ENCODE results near the gene DHH. TPM values are rescaled to one million over a fixed set of nuclear protein-coding genes. Genes with fewer than 3 reads are reported as not detected.

Gene DHH
- total and polyA plus RNA-seq, 10 of the 15 experiments (the other 5 are each of a cell fraction or from before 2014, with no cell fraction given), result 0.01 TPM; not detected in 9

- TF ChIP-seq CEBPB (IDR thresholded peaks at IDR 0.05; ENCODE audit: borderline replicate concordance in 1 of 2, low read depth in 2 of 2, low read length in 2 of 2), result no peak
- no peak for TF ChIP-seq ZBTB33 (IDR thresholded peaks at IDR 0.05)
- TF ChIP-seq SUPT20H (IDR thresholded peaks at IDR 0.05; ENCODE audit: borderline replicate concordance, control insufficient read depth, low read depth, low read length), result no peak
- no peak for TF ChIP-seq STAT3 (IDR thresholded peaks at IDR 0.05; ENCODE audit: low read depth, low read length)
- TF ChIP-seq ZNF687 (IDR thresholded peaks at IDR 0.05), result no peak
- no peak for TF ChIP-seq MEF2A (IDR thresholded peaks at IDR 0.05; ENCODE audit: insufficient read depth, low read depth, low read length)
- TF ChIP-seq GABPA (IDR thresholded peaks at IDR 0.05; ENCODE audit: low read depth), result no peak
- no peak for TF ChIP-seq EED (IDR thresholded peaks at IDR 0.05; ENCODE audit: low read depth)
- no peak for TF ChIP-seq ASH2L (IDR thresholded peaks at IDR 0.05; ENCODE audit: borderline replicate concordance, low read depth)
- 0 out of 2 replicates have a peak, but pooled peaks have one; percentile 36 for TF ChIP-seq POLR2AphosphoS5 (IDR thresholded peaks at IDR 0.05; ENCODE audit: low read length)
- TF ChIP-seq CBFB (IDR thresholded peaks at IDR 0.05; ENCODE audit: low read depth), result no peak
- no peak for TF ChIP-seq BACH1 (IDR thresholded peaks at IDR 0.05; ENCODE audit: borderline replicate concordance)
- no peak for TF ChIP-seq CBX3 (IDR thresholded peaks at IDR 0.05; ENCODE audit: borderline replicate concordance, low read depth)
- 0 out of 2 replicates have a peak, but pooled peaks have one; percentile 8 for TF ChIP-seq RCOR1 (conservative IDR thresholded peaks at IDR 0.05; ENCODE audit: low read depth, low read length)
- no peak for TF ChIP-seq E4F1 (IDR thresholded peaks at IDR 0.05; ENCODE audit: borderline replicate concordance, partially characterized antibody)
- TF ChIP-seq YY1 (IDR thresholded peaks at IDR 0.05; ENCODE audit: low read depth, low read length), result no peak
Measured at GRCh38 chr12:49129332-49130150, 34.9 kb upstream of the DHH start (continued).
